Measurements from ENCODE around the gene UPK1A.
A peak's percentile ranks its signal among the peaks of the same experiment; 100 is the strongest.

DNA sequence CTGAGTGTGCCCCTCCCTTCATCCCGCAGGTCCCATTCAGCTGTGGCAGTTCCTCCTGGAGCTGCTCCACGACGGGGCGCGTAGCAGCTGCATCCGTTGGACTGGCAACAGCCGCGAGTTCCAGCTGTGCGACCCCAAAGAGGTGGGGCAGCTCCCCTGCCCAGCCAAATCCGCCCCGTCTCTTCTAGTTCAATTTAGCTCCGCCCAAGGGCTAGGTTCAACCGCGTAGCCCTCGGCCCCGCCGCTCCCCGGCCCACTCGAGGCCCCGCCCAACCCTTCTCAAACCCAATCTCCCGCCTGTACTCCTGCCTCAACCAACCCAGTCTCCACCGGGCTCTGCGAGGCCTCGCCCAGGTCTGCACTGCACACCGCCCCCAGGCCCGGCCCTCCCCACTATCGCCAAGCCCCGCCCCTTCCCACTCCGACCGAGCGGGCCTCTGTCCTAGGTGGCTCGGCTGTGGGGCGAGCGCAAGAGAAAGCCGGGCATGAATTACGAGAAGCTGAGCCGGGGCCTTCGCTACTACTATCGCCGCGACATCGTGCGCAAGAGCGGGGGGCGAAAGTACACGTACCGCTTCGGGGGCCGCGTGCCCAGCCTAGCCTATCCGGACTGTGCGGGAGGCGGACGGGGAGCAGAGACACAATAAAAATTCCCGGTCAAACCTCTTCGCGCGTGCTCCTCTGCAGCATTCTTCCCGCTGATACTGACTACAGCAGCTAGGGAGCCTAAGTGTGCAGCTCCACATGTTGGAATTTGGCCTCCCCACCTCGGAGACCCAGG lies 21.9 kb upstream of the UPK1A start:
- TF ChIP-seq POLR2AphosphoS5 (IDR thresholded peaks at IDR 0.05) (peak in 2 of 3 donors; percentile 29 to 43), POLR2A (IDR thresholded peaks at IDR 0.05) (no peak)

Data from breast epithelium (tissue), 3 donors.